Bronchial smooth muscle cell (primary cell): ENCODE results near the gene TMEFF2. TPM values are rescaled to one million over a fixed set of nuclear protein-coding genes. Genes with fewer than 3 reads are reported as not detected.

Experiments used
- total RNA-seq: library from RNA; depleted of rRNA; stranded (reverse); fragments of >200 nt; gene quantifications from 2 replicates; pipeline ENCODE4 v1.2.1, GENCODE V29; 2014

Gene TMEFF2
- 0.69 and 2.2 TPM in 2 replicates for total RNA-seq

GRCh38 chr2:192194866-192195547 lies at the start of gene TMEFF2:
TMEFF2 (minus strand) TSS chr2:192194933; CDS start chr2:192194524, 409 bp downstream.

